ENCODE data around the gene PHF5A. TPM values are rescaled to one million over a fixed set of nuclear protein-coding genes. Genes with fewer than 3 reads are reported as not detected.

PHF5A gene
- polyA plus RNA-seq, 1 of the 3 experiments (the other 2 are of a cell fraction), result 39.6 TPM

GRCh38 chr22:41517172-41518047, 48.9 kb upstream of the PHF5A start:
- Histone ChIP-seq H3K4me1 (ENCODE audit: control insufficient read depth in 1 of 2, insufficient read depth in 2 of 2, low read depth in 1 of 2, low read length in 1 of 2) (peaks cover 2 to 7% of the 10 kb centered on the region in 2 experiments; a peak in 2 of 4 replicates), H3K36me3 (replicated peaks in 1 of 2; ENCODE audit: control insufficient read depth in 1 of 2, insufficient read depth in 2 of 2, low read length in 1 of 2) (peaks cover 0 to 6% of the 10 kb centered on the region in 2 experiments), H3K27ac (ENCODE audit: low read depth in 2 of 2, low read length in 1 of 2) (no peak overlapping the region), H3K9ac (no peak overlapping the region), H4K20me1 (ENCODE audit: insufficient read depth) (no peaks in the 10 kb centered on the region), H3K4me3 (ENCODE audit: low read depth in 2 of 2, low read length in 1 of 2) (no peak overlapping the region; a peak in 1 of 4 replicates), H2AFZ (ENCODE audit: low read depth) (no peak overlapping the region), H3F3A (replicated peaks; ENCODE audit: insufficient read depth) (no peaks in the 10 kb centered on the region), H3K27me3 (ENCODE audit: insufficient read depth) (no peaks in the 10 kb centered on the region), H3K9me2 (no peaks in the 10 kb centered on the region), H3K9me3 (no peaks in the 10 kb centered on the region), H3K79me2 (ENCODE audit: insufficient read depth) (no peaks in the 10 kb centered on the region), H3K4me2 (no peak overlapping the region)
- WGBS (ENCODE audit: low lambda C conversion rate), result 0% methylated on average over 4 of the region's 22 CpGs
- no peak for TF ChIP-seq RCOR1 (IDR thresholded peaks at IDR 0.05; ENCODE audit: low read length)
- TF ChIP-seq SMC3 (IDR thresholded peaks at IDR 0.05; ENCODE audit: low read depth, low read length), result peak; percentile 45; the same call in 1 of the 2 replicates
- peak; percentile 81 for TF ChIP-seq RAD21 (IDR thresholded peaks at IDR 0.05; ENCODE audit: low read length)
- TF ChIP-seq NFIC (IDR thresholded peaks at IDR 0.05; ENCODE audit: borderline replicate concordance), result no peak
- TF ChIP-seq, protein P1, sequence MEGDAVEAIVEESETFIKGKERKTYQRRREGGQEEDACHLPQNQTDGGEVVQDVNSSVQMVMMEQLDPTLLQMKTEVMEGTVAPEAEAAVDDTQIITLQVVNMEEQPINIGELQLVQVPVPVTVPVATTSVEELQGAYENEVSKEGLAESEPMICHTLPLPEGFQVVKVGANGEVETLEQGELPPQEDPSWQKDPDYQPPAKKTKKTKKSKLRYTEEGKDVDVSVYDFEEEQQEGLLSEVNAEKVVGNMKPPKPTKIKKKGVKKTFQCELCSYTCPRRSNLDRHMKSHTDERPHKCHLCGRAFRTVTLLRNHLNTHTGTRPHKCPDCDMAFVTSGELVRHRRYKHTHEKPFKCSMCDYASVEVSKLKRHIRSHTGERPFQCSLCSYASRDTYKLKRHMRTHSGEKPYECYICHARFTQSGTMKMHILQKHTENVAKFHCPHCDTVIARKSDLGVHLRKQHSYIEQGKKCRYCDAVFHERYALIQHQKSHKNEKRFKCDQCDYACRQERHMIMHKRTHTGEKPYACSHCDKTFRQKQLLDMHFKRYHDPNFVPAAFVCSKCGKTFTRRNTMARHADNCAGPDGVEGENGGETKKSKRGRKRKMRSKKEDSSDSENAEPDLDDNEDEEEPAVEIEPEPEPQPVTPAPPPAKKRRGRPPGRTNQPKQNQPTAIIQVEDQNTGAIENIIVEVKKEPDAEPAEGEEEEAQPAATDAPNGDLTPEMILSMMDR (IDR thresholded peaks at IDR 0.05), result peak; percentile 66
- TF ChIP-seq USF1 (IDR thresholded peaks at IDR 0.05; ENCODE audit: borderline replicate concordance, low read depth), result no peak
- POLR2A ChIA-PET, result interaction anchor here (1.1 kb wide), 1 partner anchor 115 kb away, joined by 4 read pairs; no protein-coding TSS in a partner anchor
- DNase-seq, result peak; percentile 75
- CTCF ChIA-PET, result interaction anchor here (0.5 to 4.3 kb wide), 31 partner anchors 8 to 595 kb away, joined by 3 to 69 read pairs (median 4); partner anchors contain the start of genes ACO2 and PHF5A

DNA sequence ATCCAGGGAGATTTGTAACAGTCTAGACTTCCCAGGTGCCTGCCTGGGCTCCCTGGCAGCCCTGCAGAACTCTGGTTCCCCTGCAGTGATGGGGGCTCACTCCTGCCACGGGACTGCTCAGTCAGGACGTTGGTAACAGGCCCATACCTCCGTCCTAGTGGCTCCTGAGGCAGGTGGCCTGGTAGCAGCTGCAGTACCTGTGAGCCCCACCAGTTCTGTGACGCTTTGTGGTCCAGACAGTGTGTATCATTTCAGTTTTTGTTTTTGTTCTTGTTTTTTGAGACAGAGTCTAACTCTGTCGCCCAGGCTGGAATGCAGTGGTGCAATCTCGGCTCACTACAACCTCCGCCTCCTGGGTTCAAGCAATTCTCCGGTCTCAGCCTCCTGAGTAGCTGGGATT, 48.0 kb upstream of the PHF5A start:
- no peak for DNase-seq
- ChIA-PET CTCF (interaction anchor here (1.1 to 4.3 kb wide), 5 partner anchors 7 to 114 kb away, joined by 3 to 69 read pairs (median 11); partner anchors contain the start of genes ACO2 and PHF5A), POLR2A (interaction anchor here (1.1 kb wide), 1 partner anchor 114 kb away, joined by 4 read pairs; no protein-coding TSS in a partner anchor)
- Histone ChIP-seq H3K9me3 (no peaks in the 10 kb centered on the region), H3K9ac (no peak overlapping the region), H3K4me2 (no peak overlapping the region), H3K36me3 (replicated peaks in 1 of 2; ENCODE audit: control insufficient read depth in 1 of 2, insufficient read depth in 2 of 2, low read length in 1 of 2) (peaks cover 0 to 6% of the 10 kb centered on the region in 2 experiments), H3K27me3 (ENCODE audit: insufficient read depth) (no peaks in the 10 kb centered on the region), H4K20me1 (ENCODE audit: insufficient read depth) (no peaks in the 10 kb centered on the region), H3K9me2 (no peaks in the 10 kb centered on the region), H2AFZ (ENCODE audit: low read depth) (no peak overlapping the region), H3K4me1 (ENCODE audit: control insufficient read depth in 1 of 2, insufficient read depth in 2 of 2, low read depth in 1 of 2, low read length in 1 of 2) (peaks cover 2 to 11% of the 10 kb centered on the region in 2 experiments; a peak in 2 of 4 replicates), H3F3A (replicated peaks; ENCODE audit: insufficient read depth) (no peaks in the 10 kb centered on the region), H3K4me3 (ENCODE audit: low read depth in 2 of 2, low read length in 1 of 2) (no peak overlapping the region), H3K27ac (ENCODE audit: low read depth in 2 of 2, low read length in 1 of 2) (no peak overlapping the region), H3K79me2 (ENCODE audit: insufficient read depth) (no peaks in the 10 kb centered on the region)
- TF ChIP-seq MEF2A (IDR thresholded peaks at IDR 0.05; ENCODE audit: borderline replicate concordance, low read depth) (no peak), POLR2AphosphoS5 (IDR thresholded peaks at IDR 0.05; ENCODE audit: low read depth, low read length) (no peak), NRF1 (IDR thresholded peaks at IDR 0.05; ENCODE audit: low read depth, low read length) (no peak), SIN3A (IDR thresholded peaks at IDR 0.05; ENCODE audit: borderline replicate concordance, low read depth, low read length) (no peak), FOXM1 (IDR thresholded peaks at IDR 0.05; ENCODE audit: low read depth) (no peak), FOSL2 (IDR thresholded peaks at IDR 0.05; ENCODE audit: borderline replicate concordance, low read depth) (no peak)
- TF ChIP-seq, protein P1 (IDR thresholded peaks at IDR 0.05), result no peak
- 98% methylated on average over 4 of the region's 8 CpGs for WGBS (ENCODE audit: low lambda C conversion rate)
